Fibroblast of lung (primary cell): ENCODE data around the gene LRRC71.

Experiments
- CTCF ChIP-seq, 2 donors: IDR thresholded peaks in 1 of 2; conservative IDR thresholded peaks in 1 of 2; 1 replicate in 1 of 2; 2 replicates in 1 of 2; pipeline ENCODE4 v1.5.1; 2011 to 2012; ENCODE audit warnings: low read length in 2 of 2, control low read depth in 1 of 2, inconsistent platforms in 1 of 2, low read depth in 1 of 2, mild to moderate bottlenecking in 1 of 2
- EZH2 ChIP-seq: IDR thresholded peaks from 2 replicates; pipeline ENCODE4 v1.5.1; 2012; ENCODE audit warnings: low read length, control low read depth, mild to moderate bottlenecking; ENCODE audit errors: missing control alignments

- no peak for TF ChIP-seq EZH2
- TF ChIP-seq CTCF (conservative IDR thresholded peaks at IDR 0.05 in 1 of 2, IDR thresholded peaks at IDR 0.05 in 1 of 2; ENCODE audit: low read depth in 1 of 2, low read length in 2 of 2): no peak
These were observed 35.9 kb downstream of the LRRC71 start for GRCh38 chr1:156956333-156956732.
